HepG2 (cell line): ENCODE results near the gene GNA12. TPM values are rescaled to one million over a fixed set of nuclear protein-coding genes. Genes with fewer than 3 reads are reported as not detected.

Experiments used
- DMTF1 ChIP-seq: sonication (generic); formaldehyde crosslinking; IDR thresholded peaks from 2 replicates; pipeline ENCODE4 v1.4.0; 2020; ENCODE audit warnings: mild to moderate bottlenecking, missing genetic modification reagents
- FOXA3 ChIP-seq: IDR thresholded peaks from 2 replicates; pipeline ENCODE4 v1.6.1; 2016; ENCODE audit warnings: missing genetic modification reagents, missing compliant biosample characterization
- HNRNPL ChIP-seq: fragments of 200-400 bp; formaldehyde crosslinking; IDR thresholded peaks from 2 replicates; pipeline ENCODE4 v1.6.1; 2017; ENCODE audit warnings: mild to moderate bottlenecking, low read depth, low read length
- HOXA3 ChIP-seq: sonication (generic); formaldehyde crosslinking; IDR thresholded peaks from 2 replicates; pipeline ENCODE4 v1.5.0; 2020; ENCODE audit warnings: missing genetic modification reagents
- HOXD1 ChIP-seq: sonication (generic); formaldehyde crosslinking; IDR thresholded peaks from 2 replicates; pipeline ENCODE4 v1.5.0; 2020; ENCODE audit warnings: missing genetic modification reagents
- KAT8 ChIP-seq: IDR thresholded peaks from 2 replicates; pipeline ENCODE4 v1.6.1; 2016; ENCODE audit warnings: missing genetic modification reagents, missing compliant biosample characterization
- KDM3A ChIP-seq: IDR thresholded peaks from 2 replicates; pipeline ENCODE4 v1.6.1; 2018; ENCODE audit warnings: low read depth, missing compliant biosample characterization
- KLF16 ChIP-seq, 2 experiments: sonication (generic) in 1 of 2; formaldehyde crosslinking in 1 of 2; IDR thresholded peaks; 2 replicates each; pipeline versions ENCODE4 v1.6.1 to v1.8.0; 2016 to 2023; ENCODE audit warnings: missing genetic modification reagents in 2 of 2, missing compliant biosample characterization in 1 of 2
- MAZ ChIP-seq, 2 experiments: sonication (generic) in 1 of 2; formaldehyde crosslinking in 1 of 2; IDR thresholded peaks; 2 replicates each; pipeline versions ENCODE4 v1.5.0 to v1.6.1; 2012 to 2020; ENCODE audit warnings: low read depth in 2 of 2, mild to moderate bottlenecking in 2 of 2, borderline replicate concordance in 1 of 2, improper control_type of control experiment in 1 of 2, low read length in 1 of 2, missing genetic modification reagents in 1 of 2, moderate library complexity in 1 of 2
- MED8 ChIP-seq: sonication (generic); formaldehyde crosslinking; IDR thresholded peaks from 2 replicates; pipeline ENCODE4 v1.8.1; 2023; ENCODE audit warnings: mild to moderate bottlenecking, missing genetic modification reagents; ENCODE audit not compliant: insufficient replicate concordance
- MEF2D ChIP-seq: sonication (generic); formaldehyde crosslinking; IDR thresholded peaks from 2 replicates; pipeline ENCODE4 v1.5.1; 2020; ENCODE audit warnings: mild to moderate bottlenecking, missing genetic modification reagents
- MYPOP ChIP-seq: sonication (generic); formaldehyde crosslinking; IDR thresholded peaks from 2 replicates; pipeline ENCODE4 v1.8.1; 2023; ENCODE audit warnings: mild to moderate bottlenecking, moderate library complexity, missing genetic modification reagents
- NCOA2 ChIP-seq: sonication (generic); formaldehyde crosslinking; IDR thresholded peaks from 2 replicates; pipeline ENCODE4 v1.8.0; 2022; ENCODE audit warnings: inconsistent platforms
- NFATC3 ChIP-seq: sonication (generic); formaldehyde crosslinking; IDR thresholded peaks from 2 replicates; pipeline ENCODE4 v1.5.1; 2020; ENCODE audit warnings: mild to moderate bottlenecking, missing genetic modification reagents
- PLRG1 ChIP-seq: fragments of 450-650 bp; conservative IDR thresholded peaks from 2 replicates; pipeline ENCODE4 v1.6.1; 2016
- TGIF2 ChIP-seq: IDR thresholded peaks from 2 replicates; pipeline ENCODE4 v1.6.1; 2016; ENCODE audit warnings: control low read depth, missing compliant biosample characterization
- TMF1 ChIP-seq: sonication (generic); formaldehyde crosslinking; IDR thresholded peaks from 2 replicates; pipeline ENCODE4 v1.8.1; 2022; ENCODE audit warnings: low read depth, missing genetic modification reagents
- TSC22D2 ChIP-seq: sonication (generic); formaldehyde crosslinking; IDR thresholded peaks from 2 replicates; pipeline ENCODE4 v1.5.1; 2020; ENCODE audit warnings: missing genetic modification reagents, mild to moderate bottlenecking, borderline replicate concordance
- ZBTB3 ChIP-seq: sonication (generic); formaldehyde crosslinking; IDR thresholded peaks from 2 replicates; pipeline ENCODE4 v1.4.0; 2020; ENCODE audit warnings: low read depth, mild to moderate bottlenecking, moderate library complexity, missing genetic modification reagents, borderline replicate concordance
- ZBTB38 ChIP-seq: sonication (generic); formaldehyde crosslinking; IDR thresholded peaks from 2 replicates; pipeline ENCODE4 v1.5.1; 2020; ENCODE audit warnings: mild to moderate bottlenecking, missing genetic modification reagents
- ZFYVE20 ChIP-seq: sonication (generic); formaldehyde crosslinking; IDR thresholded peaks from 2 replicates; pipeline ENCODE4 v1.8.0; 2023; ENCODE audit warnings: low read depth, mild to moderate bottlenecking, moderate library complexity, missing genetic modification reagents, borderline replicate concordance
- ZNF205 ChIP-seq: IDR thresholded peaks from 2 replicates; pipeline ENCODE4 v1.6.1; 2018; ENCODE audit warnings: missing biosample characterization, missing genetic modification reagents
- ZNF333 ChIP-seq: sonication (generic); formaldehyde crosslinking; IDR thresholded peaks from 2 replicates; pipeline ENCODE4 v1.4.0; 2020; ENCODE audit warnings: mild to moderate bottlenecking, missing genetic modification reagents, borderline replicate concordance
- ZNF430 ChIP-seq: sonication (generic); formaldehyde crosslinking; IDR thresholded peaks from 2 replicates; pipeline ENCODE4 v1.9.0; 2021; ENCODE audit warnings: mild to moderate bottlenecking, missing genetic modification reagents
- ZNF704 ChIP-seq: sonication (generic); formaldehyde crosslinking; IDR thresholded peaks from 2 replicates; pipeline ENCODE4 v1.8.1; 2023; ENCODE audit warnings: mild to moderate bottlenecking, inconsistent platforms, moderate library complexity, missing genetic modification reagents, borderline replicate concordance
- ZNF713 ChIP-seq: sonication (generic); formaldehyde crosslinking; IDR thresholded peaks from 2 replicates; pipeline ENCODE4 v1.4.0; 2020; ENCODE audit warnings: mild to moderate bottlenecking, missing genetic modification reagents
- polyA plus RNA-seq, 8 experiments: library from polyadenylated mRNA; depleted of rRNA in 3 of 8; stranded (reverse) in 7 of 8; unstranded in 1 of 8; fragments of >200 nt; fragmentation: Illumina TruSeq in 4 of 8; extraction: Trizol in 4 of 8; gene quantifications; 2 replicates each; pipeline versions ENCODE4 v1.2.1 to v1.2.3, GENCODE V29; 2011 to 2016; ENCODE audit warnings: low read depth in 4 of 8, missing spikeins in 1 of 8, mixed read lengths in 1 of 8; ENCODE audit not compliant: insufficient read depth in 1 of 8
- total RNA-seq, 5 experiments: library from RNA; depleted of rRNA; stranded (reverse); fragments of >200 nt; fragmentation: Illumina TruSeq; extraction: Trizol; gene quantifications; 2 replicates each; pipeline ENCODE4 v1.2.3, GENCODE V29; 2016; ENCODE audit warnings: low read depth in 1 of 5

GNA12 gene
- total and polyA plus RNA-seq, 2 of the 13 experiments (the other 11 are each of a cell fraction or from before 2014, with no cell fraction given), result 16.2 to 50.9 TPM

- TF ChIP-seq NFATC3 (CRISPR knock-in tag) (no peak), FOXA3 (CRISPR knock-in tag) (peak; percentile 38; the same call in 1 of the 2 replicates), TGIF2 (CRISPR knock-in tag) (no peak), MED8 (CRISPR knock-in tag) (peak; percentile 16), DMTF1 (no peak), ZNF205 (CRISPR knock-in tag) (0 out of 2 replicates have a peak, but pooled peaks have one; percentile 46), ZBTB3 (no peak), PLRG1 (no peak), HOXA3 (CRISPR knock-in tag) (no peak; the same call in 1 of the 2 replicates), ZNF704 (peak; percentile 56; the same call in 1 of the 2 replicates), KDM3A (CRISPR knock-in tag) (peak; percentile 71), ZBTB38 (CRISPR knock-in tag) (no peak), TSC22D2 (0 out of 2 replicates have a peak, but pooled peaks have one; percentile 69), ZNF713 (CRISPR knock-in tag) (no peak), MYPOP (CRISPR knock-in tag) (peak; percentile 81; the same call in 1 of the 2 replicates), HNRNPL (peak; percentile 58; the same call in 1 of the 2 replicates), HOXD1 (no peak), TMF1 (CRISPR knock-in tag) (0 out of 2 replicates have a peak, but pooled peaks have one; percentile 48), NCOA2 (CRISPR knock-in tag) (no peak), ZNF333 (CRISPR knock-in tag) (no peak), MEF2D (CRISPR knock-in tag) (peak; percentile 37; the same call in 1 of the 2 replicates), MAZ (IDR thresholded peaks at IDR 0.05; ENCODE audit: borderline replicate concordance, low read depth, low read length) (no peak), MAZ (CRISPR knock-in tag; IDR thresholded peaks at IDR 0.05; ENCODE audit: low read depth) (0 out of 2 replicates have a peak, but pooled peaks have one; percentile 39), ZFYVE20 (CRISPR knock-in tag) (no peak), ZNF430 (CRISPR knock-in tag) (no peak), KAT8 (CRISPR knock-in tag) (0 out of 2 replicates have a peak, but pooled peaks have one; percentile 48), KLF16 (CRISPR knock-in tag; IDR thresholded peaks at IDR 0.05) (peak in 1 of 2 experiments; percentile 58; a peak in 1 of 4 replicates)
These were observed 134.4 kb downstream of the GNA12 start (continued) for GRCh38 chr7:2709553-2710285.
